ENCODE data around the gene GALNT5.

GALNT5 gene

GRCh38 chr2:157281316-157281715, 23.8 kb downstream of the GALNT5 start:
- no peak for DNase-seq (ENCODE audit: low read depth)
- no peak for TF ChIP-seq CTCF (conservative IDR thresholded peaks at IDR 0.05; ENCODE audit: low read depth, low read length)
- no peak overlapping the region for H3K4me3 ChIP-seq (ENCODE audit: low read depth, low read length)

GRCh38 chr2:157283468-157283867, 26.0 kb downstream of the GALNT5 start:
- no peak for DNase-seq (ENCODE audit: low read depth)

GRCh38 chr2:157287160-157287559, 29.7 kb downstream of the GALNT5 start:
- TF ChIP-seq CTCF (conservative IDR thresholded peaks at IDR 0.05; ENCODE audit: low read depth, low read length), result no peak
- no peak overlapping the region for H3K4me3 ChIP-seq (ENCODE audit: low read depth, low read length)
- DNase-seq (ENCODE audit: low read depth), result no peak

More at GRCh38 chr2:157283468-157283867, 26.0 kb downstream of the GALNT5 start:
- no peak for TF ChIP-seq CTCF (conservative IDR thresholded peaks at IDR 0.05; ENCODE audit: low read depth, low read length)
- H3K4me3 ChIP-seq (ENCODE audit: low read depth, low read length), result no peak overlapping the region

GRCh38 chr2:157290525-157290924, 33.0 kb downstream of the GALNT5 start:
- DNase-seq (ENCODE audit: low read depth), result no peak
- no peak for TF ChIP-seq CTCF (conservative IDR thresholded peaks at IDR 0.05; ENCODE audit: low read depth, low read length)
- H3K4me3 ChIP-seq (ENCODE audit: low read depth, low read length), result no peak overlapping the region

GRCh38 chr2:157291018-157291417, 33.5 kb downstream of the GALNT5 start:
- no peak for DNase-seq (ENCODE audit: low read depth)
- no peak for TF ChIP-seq CTCF (conservative IDR thresholded peaks at IDR 0.05; ENCODE audit: low read depth, low read length)
- H3K4me3 ChIP-seq (ENCODE audit: low read depth, low read length), result no peak overlapping the region

- no peak for TF ChIP-seq CTCF (conservative IDR thresholded peaks at IDR 0.05; ENCODE audit: low read depth, low read length)
- H3K4me3 ChIP-seq (ENCODE audit: low read depth, low read length), result no peak overlapping the region
- no peak for DNase-seq (ENCODE audit: low read depth)
These were observed 35.3 kb downstream of the GALNT5 start for GRCh38 chr2:157292853-157293252.

- no peak for DNase-seq (ENCODE audit: low read depth)
- H3K4me3 ChIP-seq (ENCODE audit: low read depth, low read length), result no peak overlapping the region
- TF ChIP-seq CTCF (conservative IDR thresholded peaks at IDR 0.05; ENCODE audit: low read depth, low read length), result no peak
These were observed 39.0 kb downstream of the GALNT5 start for GRCh38 chr2:157296490-157296889.
